ENCODE results near the gene CNIH3. TPM values are rescaled to one million over a fixed set of nuclear protein-coding genes. Genes with fewer than 3 reads are reported as not detected.
"Not testable (repeated sequence)": the region's sequence is repeated elsewhere in the genome, so short reads cannot be mapped to it uniquely, and the experiment has no call there.

Gene CNIH3
- total RNA-seq, 1 donor from 2014 or later: 3.2 TPM

- DNase-seq: no peak
Measured at GRCh38 chr1:224643653-224644052, 27.5 kb downstream of the CNIH3 start.

GRCh38 chr1:224644553-224645154 is 28.5 kb downstream of the CNIH3 start:
- no peak for DNase-seq

GRCh38 chr1:224647449-224647848 is 31.3 kb downstream of the CNIH3 start:
- DNase-seq: no peak

- no peak for DNase-seq
Measured at GRCh38 chr1:224650290-224650689, 34.2 kb downstream of the CNIH3 start.

DNA sequence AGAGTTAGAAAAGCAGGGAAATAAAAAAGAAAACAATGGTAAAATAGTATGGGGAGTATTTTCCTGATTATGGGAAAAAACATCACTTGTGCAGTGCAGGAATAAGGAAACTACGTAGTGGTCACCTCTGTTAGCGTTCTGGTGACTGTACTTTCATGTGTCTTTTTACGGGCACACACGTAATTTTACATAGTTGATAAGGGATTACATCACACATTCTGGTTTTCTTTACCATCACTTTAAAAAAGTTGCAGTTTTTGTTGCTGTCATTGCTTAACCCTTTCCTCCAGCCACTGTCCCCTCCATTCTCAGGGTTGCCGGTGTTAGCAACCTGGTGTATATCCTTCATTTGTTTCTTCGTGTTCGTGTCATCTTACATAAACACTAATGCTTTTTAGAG is 35.1 kb downstream of the CNIH3 start:
- no peak for DNase-seq

DNA sequence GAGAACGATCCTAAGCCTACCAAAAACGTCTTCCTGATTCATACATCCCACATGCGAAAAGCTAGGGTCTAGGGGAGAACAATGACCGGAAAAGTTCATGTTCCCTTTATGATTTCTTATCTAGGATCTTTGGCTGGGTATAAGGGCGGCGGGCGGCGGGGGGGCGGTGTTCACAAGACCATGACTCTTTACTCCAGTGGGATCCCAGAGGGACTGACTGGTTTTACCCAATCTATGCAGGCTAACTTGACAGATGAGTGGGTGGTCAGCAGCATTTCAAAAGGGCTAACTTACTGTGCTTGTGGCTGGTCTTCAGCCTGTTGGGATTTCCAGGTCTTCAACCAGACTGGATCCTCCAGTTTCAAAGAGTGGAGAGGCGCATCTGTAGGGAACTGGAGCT is 40.3 kb downstream of the CNIH3 start:
- no peak for DNase-seq

GRCh38 chr1:224660074-224660473 is 44.0 kb downstream of the CNIH3 start:
- no peak for DNase-seq

DNA sequence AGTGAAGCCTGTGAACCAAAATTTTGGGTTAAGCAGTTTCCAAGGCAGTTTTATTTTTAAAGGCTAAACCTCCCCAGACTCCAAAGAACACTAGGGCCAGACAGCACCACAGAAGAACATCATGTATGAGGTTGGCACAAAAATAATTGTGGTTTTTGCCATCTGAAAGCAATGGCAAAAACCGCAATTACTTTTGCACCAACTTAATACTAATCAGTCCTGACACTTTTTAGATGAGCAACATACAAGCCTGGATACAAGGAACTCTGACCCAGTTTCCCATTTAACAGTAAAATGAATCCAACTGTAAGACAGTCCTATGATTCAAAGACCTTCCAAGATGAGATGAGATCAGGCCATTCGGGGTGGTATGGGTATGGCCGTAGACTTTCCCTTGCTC is 46.8 kb downstream of the CNIH3 start:
- DNase-seq: no peak

- no peak for DNase-seq
Measured at GRCh38 chr1:224665016-224665415, 48.9 kb downstream of the CNIH3 start.

DNA sequence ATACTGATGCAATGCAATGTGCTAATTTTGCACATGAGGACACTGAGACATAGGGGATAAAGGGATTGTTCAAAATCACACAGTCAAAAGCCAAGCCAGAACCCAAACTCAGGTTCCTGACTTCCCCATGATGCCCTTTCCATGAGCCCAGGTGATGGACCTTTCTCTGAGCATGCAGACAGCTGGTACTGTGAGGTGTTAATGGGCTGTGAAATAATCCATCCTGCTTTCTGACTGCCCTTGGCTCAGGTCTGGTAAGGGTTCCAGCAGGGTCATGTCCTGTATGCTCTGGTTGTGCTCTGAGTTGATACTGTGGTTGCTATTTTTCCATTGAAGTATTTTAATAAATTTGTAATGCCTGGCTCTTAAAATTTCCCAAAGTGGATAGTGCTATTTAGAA is 50.0 kb downstream of the CNIH3 start:
- no peak for DNase-seq

DNA sequence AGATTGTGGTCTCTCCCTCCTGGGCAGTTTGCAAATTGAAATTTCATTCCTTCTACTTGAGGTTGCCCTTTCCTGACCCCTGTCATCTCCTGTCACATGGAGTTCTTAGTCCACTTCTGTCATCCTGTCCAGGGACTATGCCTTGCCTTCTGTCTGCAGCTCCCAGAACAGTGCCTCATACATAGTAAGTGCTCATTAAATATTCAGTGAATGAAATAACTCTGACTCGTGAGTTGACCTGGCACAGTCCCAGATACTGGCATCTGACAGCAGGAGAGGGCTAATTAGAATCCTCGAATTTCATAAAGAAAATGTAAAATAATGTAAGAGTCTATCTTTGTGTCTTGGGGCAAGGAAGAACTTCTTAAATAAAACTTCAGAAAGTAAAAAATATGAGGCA is 50.8 kb downstream of the CNIH3 start:
- DNase-seq: no peak

- no peak for DNase-seq
Measured at GRCh38 chr1:224668984-224669383, 52.9 kb downstream of the CNIH3 start.

DNA sequence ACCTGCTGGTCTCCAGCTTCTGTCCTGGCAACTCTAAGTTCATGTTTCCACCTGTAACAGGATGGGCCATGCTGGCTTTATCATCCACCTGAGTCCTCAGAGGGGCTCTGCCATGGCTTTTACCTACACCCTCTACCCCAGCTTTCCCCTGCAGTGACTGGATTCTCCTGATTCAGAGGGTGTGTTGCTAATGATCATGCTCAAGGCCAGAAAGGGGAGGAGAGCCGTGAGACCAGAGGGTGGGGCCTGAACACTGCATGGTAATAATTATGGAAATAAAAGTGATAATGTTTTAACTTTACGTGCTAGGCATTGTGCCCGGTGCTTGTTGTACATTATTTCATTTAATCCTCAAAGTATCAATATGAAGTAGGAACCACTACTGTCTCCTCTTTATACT is 53.3 kb downstream of the CNIH3 start:
- DNase-seq: no peak

DNA sequence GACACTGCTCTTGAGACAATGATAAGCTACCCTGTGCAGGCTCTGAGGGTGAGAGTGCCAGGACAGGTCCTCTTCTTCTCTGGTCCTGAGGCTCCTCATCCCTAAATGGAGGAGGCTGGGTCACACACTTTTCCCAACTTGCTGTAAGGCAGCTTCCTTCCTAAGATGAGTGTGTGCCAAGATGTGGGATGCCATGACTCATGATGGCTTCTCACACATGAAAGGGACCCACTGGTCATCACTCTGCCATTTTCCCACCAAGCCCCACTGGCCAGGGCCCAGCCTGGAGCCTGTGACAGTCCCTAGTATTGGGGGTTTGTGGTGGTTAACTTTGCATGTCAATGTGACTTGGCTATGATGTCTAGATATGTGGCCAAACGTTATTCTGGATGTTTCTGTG is 54.4 kb downstream of the CNIH3 start:
- DNase-seq: no peak

DNA sequence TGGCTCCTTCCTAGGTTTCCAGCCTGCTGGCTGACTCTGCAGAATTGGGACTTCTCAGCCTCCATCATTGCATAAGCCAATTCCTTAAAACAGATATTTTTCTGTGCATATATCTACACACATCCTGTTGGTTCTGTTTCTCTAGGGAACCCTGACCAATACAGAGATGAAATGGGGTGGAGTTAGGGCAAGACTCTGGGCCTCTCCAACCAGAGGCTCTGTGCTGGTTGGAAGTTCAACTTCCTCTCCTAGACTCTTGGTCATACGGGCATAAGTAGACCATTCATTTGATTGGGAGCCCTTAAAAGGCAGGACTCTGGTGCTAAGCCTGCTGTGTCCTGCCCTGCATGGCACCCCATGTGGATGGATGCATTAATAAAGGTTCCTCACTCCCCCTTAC is 55.0 kb downstream of the CNIH3 start:
- no peak for DNase-seq

GRCh38 chr1:224673141-224673540 is 57.0 kb downstream of the CNIH3 start:
- DNase-seq: no peak

DNA sequence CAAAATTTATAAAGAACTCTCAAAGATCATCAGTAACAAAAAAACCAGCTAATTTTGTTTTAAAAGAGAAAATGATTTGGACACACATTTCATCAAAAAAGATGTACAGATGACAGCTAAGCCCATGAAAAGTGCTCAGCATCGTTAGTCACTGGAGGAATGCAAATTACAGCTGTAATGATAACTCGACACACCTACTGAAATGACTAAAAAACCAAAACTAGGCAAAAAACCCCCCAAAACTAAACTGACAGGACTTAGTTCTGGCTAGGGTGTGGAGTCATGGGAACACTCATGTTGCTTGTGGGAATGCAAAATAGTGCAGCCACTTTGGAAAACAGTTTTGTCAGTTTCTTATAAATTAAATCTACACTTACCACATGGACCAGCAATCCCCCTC is 59.5 kb downstream of the CNIH3 start:
- no peak for DNase-seq

DNA sequence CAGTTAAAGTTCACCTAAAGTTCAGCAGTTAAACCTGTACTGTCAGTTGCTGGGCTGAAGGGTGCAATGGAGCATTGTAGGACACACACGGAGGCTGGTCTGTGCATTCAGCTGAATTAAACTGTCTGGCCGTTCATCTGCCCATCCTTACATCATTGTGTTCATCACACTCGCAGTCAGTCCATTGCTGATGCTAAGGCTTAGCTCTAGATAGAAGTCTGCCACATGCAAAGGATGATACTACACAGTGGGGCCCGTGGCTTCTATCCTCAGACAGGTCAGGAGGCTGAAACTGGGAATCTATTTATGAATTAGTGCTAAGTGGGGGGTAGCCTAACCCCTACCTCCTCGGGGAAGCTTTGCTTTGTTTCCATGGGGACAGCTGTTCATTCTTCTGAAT is 60.4 kb downstream of the CNIH3 start:
- DNase-seq: no peak

DNA sequence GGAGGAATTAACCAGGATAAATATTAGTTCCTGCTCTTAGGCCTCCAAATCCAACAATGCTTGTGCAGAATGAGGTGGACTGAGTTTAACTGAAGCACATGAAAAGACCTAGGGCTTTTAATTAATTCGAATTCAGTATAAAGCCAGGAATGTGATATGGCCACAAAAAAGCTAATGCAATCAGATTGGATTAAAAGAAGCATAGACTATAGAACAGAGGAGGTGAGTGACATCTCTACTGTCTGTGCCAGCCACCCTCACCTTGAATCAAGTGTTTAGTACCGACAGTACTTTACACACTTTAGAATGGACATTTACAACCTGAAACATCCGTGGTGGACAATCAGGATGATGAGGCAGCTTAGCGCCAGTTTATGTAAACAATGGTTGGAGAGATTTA is 62.1 kb downstream of the CNIH3 start:
- DNase-seq: no peak

GRCh38 chr1:224679606-224680005 is 63.5 kb downstream of the CNIH3 start:
- DNase-seq: no peak

DNA sequence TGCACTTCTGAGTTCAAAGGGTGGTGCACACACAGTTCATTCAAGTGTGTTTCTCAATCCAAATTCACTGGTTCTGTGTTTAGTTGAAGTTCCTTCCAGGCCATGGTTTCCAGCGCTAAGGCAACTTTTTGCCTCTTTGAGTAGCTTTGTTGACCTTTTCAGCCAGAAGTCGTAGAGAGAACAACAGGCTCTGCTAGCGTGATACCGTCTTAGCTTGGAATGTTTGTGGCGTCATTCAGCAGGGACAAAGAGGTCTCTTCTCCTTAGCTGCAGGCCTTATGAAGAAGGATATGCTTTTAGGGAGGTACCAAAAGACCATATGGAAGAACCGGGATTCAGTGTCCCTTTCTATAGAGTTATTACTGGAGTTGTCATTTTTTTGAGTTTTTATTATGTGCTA is 65.7 kb downstream of the CNIH3 start:
- DNase-seq: no peak

- no peak for DNase-seq
Measured at GRCh38 chr1:224683936-224684335, 67.8 kb downstream of the CNIH3 start.

- DNase-seq: no peak
Measured at GRCh38 chr1:224684979-224685425, 68.9 kb downstream of the CNIH3 start.

- not testable (repeated sequence) for DNase-seq
Measured at GRCh38 chr1:224686140-224686539, 70.0 kb downstream of the CNIH3 start.

GRCh38 chr1:224687465-224687864 is 71.3 kb downstream of the CNIH3 start:
- DNase-seq: no peak
